Measurements from ENCODE around the gene VASH2. TPM values are rescaled to one million over a fixed set of nuclear protein-coding genes. Genes with fewer than 3 reads are reported as not detected.
"Not testable (repeated sequence)": the region's sequence is repeated elsewhere in the genome, so short reads cannot be mapped to it uniquely, and the experiment has no call there.

VASH2 gene
- polyA plus RNA-seq, 4 donors = 20.9 to 28.3 (median 25.8) TPM

GRCh38 chr1:212977781-212978645 is 27.7 kb downstream of the VASH2 start:
- no peak for DNase-seq (ENCODE audit: low read depth in 4 of 4, low spot score in 3 of 4)

GRCh38 chr1:212979340-212980122 is 29.2 kb downstream of the VASH2 start:
- no peak for DNase-seq (ENCODE audit: low read depth in 4 of 4, low spot score in 3 of 4)

GRCh38 chr1:212980123-212980785 is 29.9 kb downstream of the VASH2 start:
- no peak for DNase-seq (ENCODE audit: low read depth in 4 of 4, low spot score in 3 of 4)

- peak in 1 of 4 donors; percentile 31 for DNase-seq (ENCODE audit: low read depth in 4 of 4, low spot score in 3 of 4)
These were observed 30.7 kb downstream of the VASH2 start for GRCh38 chr1:212981025-212981495.

- no peak for DNase-seq (ENCODE audit: low read depth in 4 of 4, low spot score in 3 of 4)
These were observed 31.4 kb downstream of the VASH2 start for GRCh38 chr1:212981571-212982328.

- no peak for DNase-seq (ENCODE audit: low read depth in 4 of 4, low spot score in 3 of 4)
These were observed 32.2 kb downstream of the VASH2 start for GRCh38 chr1:212982430-212983152.

GRCh38 chr1:212983482-212983881 is 33.1 kb downstream of the VASH2 start:
- no peak for DNase-seq (ENCODE audit: low read depth in 4 of 4, low spot score in 3 of 4)

- no peak for DNase-seq (ENCODE audit: low read depth in 4 of 4, low spot score in 3 of 4)
These were observed 34.4 kb downstream of the VASH2 start for GRCh38 chr1:212984522-212985291.

GRCh38 chr1:212986551-212986950 is 36.2 kb downstream of the VASH2 start:
- DNase-seq (ENCODE audit: low read depth in 4 of 4, low spot score in 3 of 4) = no peak

- DNase-seq (ENCODE audit: low read depth in 4 of 4, low spot score in 3 of 4) = no peak
These were observed 37.5 kb downstream of the VASH2 start for GRCh38 chr1:212987702-212988322.

GRCh38 chr1:212990276-212990675 is 39.9 kb downstream of the VASH2 start:
- DNase-seq (ENCODE audit: low read depth in 4 of 4, low spot score in 3 of 4) = no peak

GRCh38 chr1:212993960-212994359 is 43.6 kb downstream of the VASH2 start:
- DNase-seq (ENCODE audit: low read depth in 4 of 4, low spot score in 3 of 4) = not testable (repeated sequence)

GRCh38 chr1:212994926-212995325 is 44.6 kb downstream of the VASH2 start:
- no peak for DNase-seq (ENCODE audit: low read depth in 4 of 4, low spot score in 3 of 4)

GRCh38 chr1:213003256-213003655 is 52.9 kb downstream of the VASH2 start:
- DNase-seq (ENCODE audit: low read depth in 4 of 4, low spot score in 3 of 4) = no peak

GRCh38 chr1:213008564-213008963 is 58.2 kb downstream of the VASH2 start:
- no peak for DNase-seq (ENCODE audit: low read depth in 4 of 4, low spot score in 3 of 4)

- no peak for DNase-seq (ENCODE audit: low read depth in 4 of 4, low spot score in 3 of 4)
These were observed 64.3 kb downstream of the VASH2 start for GRCh38 chr1:213014642-213015041.

GRCh38 chr1:213015099-213016050 is 65.0 kb downstream of the VASH2 start, which contains the start of gene ANGEL2:
Gene ANGEL2 (minus strand): TSS chr1:213015867. CDS start chr1:213015671, 196 bp downstream.
- DNase-seq (ENCODE audit: low read depth in 4 of 4, low spot score in 3 of 4) = peak; percentile 96 to 97 (median 97)

All from right renal pelvis (tissue), 4 donors.